Pancreas (tissue), 10 donors: ENCODE data around the gene WNK1. TPM values are rescaled to one million over a fixed set of nuclear protein-coding genes. Genes with fewer than 3 reads are reported as not detected.

Experiments
- ATAC-seq, 4 donors: fragments of 200-7000 bp; cut with Tn5 transposase; one replicate each; pipeline versions ENCODE4 v1.8.0 to v1.9.1; 2020; ENCODE audit warnings: mild to moderate bottlenecking in 4 of 4, moderate library complexity in 4 of 4
- DNase-seq, 6 donors: peaks; one replicate each; pipeline ENCODE4 v3.0.0-alpha.2; 2020
- FAIRE-seq: peaks from 2 replicates; lab custom pipeline; 2012; peaks lifted over from hg19 to GRCh38; lab: Jason Lieb, UNC
- H3K27ac ChIP-seq, 4 donors: fragments of 200-600 bp; sonication (generic); 1 replicate in 3 of 4; 2 replicates in 1 of 4; pipeline versions ENCODE4 v1.5.0 to v1.8.0; 2020
- H3K27me3 ChIP-seq, 4 donors: fragments of 200-600 bp; one replicate each; pipeline ENCODE4 v1.8.0; 2021
- H3K36me3 ChIP-seq, 3 donors: fragments of 200-600 bp; sonication (generic) in 1 of 3; one replicate each; pipeline versions ENCODE4 v1.5.0 to v1.8.0; 2020 to 2021
- H3K4me1 ChIP-seq, 3 donors: fragments of 200-600 bp; one replicate each; pipeline ENCODE4 v1.8.0; 2021
- H3K4me3 ChIP-seq, 4 donors: fragments of 200-600 bp; sonication (generic) in 2 of 4; one replicate each; pipeline versions ENCODE4 v1.5.0 to v1.8.0; 2020 to 2021
- H3K9me3 ChIP-seq, 4 donors: fragments of 200-600 bp; one replicate each; pipeline ENCODE4 v1.8.0; 2021
- CTCF ChIP-seq, 4 donors: fragments of 200-600 bp; sonication (generic) in 3 of 4; IDR thresholded peaks; one replicate each; pipeline versions ENCODE4 v1.5.0 to v1.8.0; 2021; ENCODE audit warnings: antibody characterized with exemption in 4 of 4
- WGBS, 2 donors: extraction: QIAGEN DNeasy Blood & Tissue Kit; methylation state at CpG; one replicate each; pipeline ENCODE4 v1.1.7; 2013; 5-methylcytosine and 5-hydroxymethylcytosine counted together
- intact Hi-C, 3 donors: fragments of 100-400 bp; cut with DNase I; formaldehyde crosslinking; loops; one replicate each; pipeline versions ENCODE4 v1.11.1 to v1.14.2; 2022
- polyA plus RNA-seq, 2 donors: library from polyadenylated mRNA; stranded (reverse); fragments of 200-250 nt; gene quantifications; one replicate each; pipeline ENCODE4 v1.2.3, GENCODE V29; 2013
- total RNA-seq, 6 donors: library from RNA; stranded (reverse); fragmentation: NEBNext Ultra II Directional in 4 of 6; extraction: Animal tissue kit (Norgen Biotek cat#: 25700) in 4 of 6; gene quantifications; one replicate each; pipeline versions ENCODE4 v1.2.1 to v1.2.4, GENCODE V29; 2021 to 2023
- donor health status: healthy with polysubstance abuse.
- donor health status: DM: no; HTN: no; CAD: no; lungs with moderate emphysema.
- donor health status: DM: no; HTN: no; CAD: no.
- donor health status: control.
- donor health status: control.
- donor health status: Bipolar disorder and iron deficiency.
- donor health status: DM: yes; HTN: yes; CAD: no.
- donor health status: DM: no; HTN: no; CAD: no.
- donor health status: DM: no; HTN: no; CAD: no.
- donor health status: DM: yes; HTN: yes; CAD: no.

Gene WNK1
- total and polyA plus RNA-seq, 8 donors = 10.9 to 73.9 (median 39.6) TPM

- ATAC-seq (peak in 1 of 4 donors; percentile 25), DNase-seq (no peak), FAIRE-seq (no peak)
- H3K27me3 ChIP-seq = no peaks in the 10 kb centered on the region
- intact Hi-C loops = no loop called here
- no peaks in the 10 kb centered on the region for H3K9me3 ChIP-seq
- peaks cover 0 to 28% (median 0%) of the 10 kb centered on the region in 3 donors for H3K36me3 ChIP-seq
- WGBS, 2 donors = 70 to 79% methylated on average over 2 of the region's 2 CpGs
- H3K27ac ChIP-seq = no peak overlapping the region
- H3K4me1 ChIP-seq = no peaks in the 10 kb centered on the region
- H3K4me3 ChIP-seq = no peak overlapping the region
- no peak for TF ChIP-seq CTCF (IDR thresholded peaks at IDR 0.05)
Measured at GRCh38 chr12:873954-874353, 121.6 kb downstream of the WNK1 start.

- TF ChIP-seq CTCF (IDR thresholded peaks at IDR 0.05) = no peak
- 91 to 94% methylated on average over 5 of the region's 5 CpGs for WGBS, 2 donors
- DNase-seq (no peak), FAIRE-seq (no peak), ATAC-seq (no peak)
- intact Hi-C loops = no loop called here
- no peaks in the 10 kb centered on the region for H3K4me1 ChIP-seq
- peaks cover 2 to 50% (median 15%) of the 10 kb centered on the region in 3 donors for H3K36me3 ChIP-seq
- no peak overlapping the region for H3K27ac ChIP-seq
- no peaks in the 10 kb centered on the region for H3K27me3 ChIP-seq
- no peaks in the 10 kb centered on the region for H3K9me3 ChIP-seq
- no peak overlapping the region for H3K4me3 ChIP-seq
Measured at GRCh38 chr12:879641-880040, 127.3 kb downstream of the WNK1 start.

GRCh38 chr12:880656-881055 lies 128.3 kb downstream of the WNK1 start:
- Histone ChIP-seq H3K36me3 (peaks cover 9 to 57% (median 25%) of the 10 kb centered on the region in 3 donors), H3K27me3 (no peaks in the 10 kb centered on the region), H3K4me3 (no peak overlapping the region), H3K4me1 (no peaks in the 10 kb centered on the region), H3K27ac (no peak overlapping the region), H3K9me3 (no peaks in the 10 kb centered on the region)
- TF ChIP-seq CTCF (IDR thresholded peaks at IDR 0.05) = no peak
- ATAC-seq (peak; percentile 35 to 83 (median 74)), FAIRE-seq (no peak), DNase-seq (peak in 2 of 6 donors; percentile 20 to 21)
- intact Hi-C loops = no loop called here
- WGBS, 2 donors = 26 to 28% methylated on average over 4 of the region's 4 CpGs

- Histone ChIP-seq H3K27ac (no peak overlapping the region), H3K9me3 (no peaks in the 10 kb centered on the region), H3K4me1 (no peaks in the 10 kb centered on the region), H3K36me3 (peaks cover 9 to 79% (median 33%) of the 10 kb centered on the region in 3 donors), H3K4me3 (no peak overlapping the region), H3K27me3 (no peaks in the 10 kb centered on the region)
- WGBS, 2 donors = 92 to 97% methylated on average over 5 of the region's 5 CpGs
- TF ChIP-seq CTCF (IDR thresholded peaks at IDR 0.05) = no peak
- ATAC-seq (no peak), DNase-seq (no peak), FAIRE-seq (no peak)
- intact Hi-C loops = no loop called here
Measured at GRCh38 chr12:884746-885414, 132.5 kb downstream of the WNK1 start.

- Histone ChIP-seq H3K4me1 (no peaks in the 10 kb centered on the region), H3K36me3 (peaks cover 9 to 84% (median 33%) of the 10 kb centered on the region in 3 donors), H3K27me3 (no peaks in the 10 kb centered on the region), H3K9me3 (no peaks in the 10 kb centered on the region), H3K4me3 (no peak overlapping the region), H3K27ac (no peak overlapping the region)
- DNase-seq = no peak
- no peak for FAIRE-seq
- ATAC-seq = no peak
- intact Hi-C loops = no loop called here
- TF ChIP-seq CTCF (IDR thresholded peaks at IDR 0.05) = no peak
- WGBS, 2 donors = 91 to 96% methylated on average over 2 of the region's 2 CpGs
Measured at GRCh38 chr12:885701-886100, 133.3 kb downstream of the WNK1 start.
